GM12891 (cell line): ENCODE measurements around the gene KIF27. TPM values are rescaled to one million over a fixed set of nuclear protein-coding genes. Genes with fewer than 3 reads are reported as not detected.
A peak's percentile ranks its signal among the peaks of the same experiment; 100 is the strongest.

ENCODE experiments used
- DNase-seq: peaks from one replicate; pipeline ENCODE4 v3.0.0; 2011; ENCODE audit warnings: low spot score; ENCODE audit not compliant: insufficient read length
- FAIRE-seq: peaks from 2 replicates; lab custom pipeline; 2011; peaks lifted over from hg19 to GRCh38; lab: Jason Lieb, UNC
- PAX5 ChIP-seq: IDR thresholded peaks from 2 replicates; pipeline ENCODE4 v1.6.1; 2011; ENCODE audit warnings: low read length, moderate library complexity, mild to moderate bottlenecking; ENCODE audit not compliant: insufficient read depth, severe bottlenecking
- POLR2A ChIP-seq: IDR thresholded peaks from 2 replicates; pipeline ENCODE4 v1.6.1; 2011; ENCODE audit warnings: low read depth, low read length, control low read depth
- POLR2AphosphoS5 ChIP-seq: IDR thresholded peaks from 2 replicates; pipeline ENCODE4 v1.6.1; 2011; ENCODE audit warnings: low read depth, low read length, control low read depth
- POU2F2 ChIP-seq: IDR thresholded peaks from 2 replicates; pipeline ENCODE4 v1.6.1; 2011; ENCODE audit warnings: low read depth, mild to moderate bottlenecking, control low read depth, low read length, moderate library complexity
- SPI1 ChIP-seq: IDR thresholded peaks from 2 replicates; pipeline ENCODE4 v1.6.1; 2011; ENCODE audit warnings: low read depth, low read length, control low read depth
- TAF1 ChIP-seq: IDR thresholded peaks from 2 replicates; pipeline ENCODE4 v1.6.1; 2011; ENCODE audit warnings: low read depth, low read length, control low read depth
- polyA plus RNA-seq: library from polyadenylated mRNA; unstranded; fragments of >200 nt; gene quantifications from one replicate; pipeline ENCODE4 v1.2.1, GENCODE V29; 2012; ENCODE audit warnings: low read depth, missing spikeins, inconsistent platforms; ENCODE audit not compliant: missing spikeins

The KIF27 gene
- 0.86 TPM for polyA plus RNA-seq

- TF ChIP-seq SPI1 (peak; percentile 19; the same call in 1 of the 2 replicates), PAX5 (peak; percentile 48), TAF1 (peak; percentile 72; the same call in 1 of the 2 replicates), POU2F2 (peak; percentile 91), POLR2A (peak; percentile 95), POLR2AphosphoS5 (peak; percentile 98)
- FAIRE-seq, result peak; percentile 94
- peak; percentile 78 for DNase-seq
These were observed at the start of gene KIF27 for GRCh38 chr9:83920927-83921707. KIF27 (minus strand) TSS chr9:83921432; CDS start chr9:83915591, 5,841 bp downstream.

- FAIRE-seq, result peak; percentile 48
- TF ChIP-seq POU2F2 (no peak), TAF1 (no peak), PAX5 (no peak), POLR2AphosphoS5 (no peak), SPI1 (no peak), POLR2A (no peak)
- no peak for DNase-seq
These were observed 48.4 kb upstream of the KIF27 start for GRCh38 chr9:83969602-83970001.

DNA sequence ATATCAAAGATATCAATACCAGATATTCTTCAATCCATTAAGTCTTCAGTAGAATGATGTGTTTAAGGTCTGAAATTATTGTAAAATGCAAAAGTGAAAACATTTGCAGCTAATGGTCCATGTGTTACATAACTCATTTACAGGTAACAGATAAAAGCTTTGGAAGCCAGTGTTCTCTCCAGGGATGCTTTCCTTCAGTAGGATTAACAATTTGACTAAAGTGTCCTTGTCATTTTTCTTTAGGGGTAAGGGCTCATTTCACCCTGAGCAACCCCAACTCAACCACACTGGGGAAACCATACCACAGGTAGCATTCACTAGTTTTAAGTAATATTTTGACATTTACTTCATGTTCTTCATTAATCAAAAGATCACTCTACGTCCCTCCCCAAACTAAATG is 45.8 kb upstream of the KIF27 start:
- TF ChIP-seq POLR2A (peak; percentile 48; the same call in 1 of the 2 replicates), POLR2AphosphoS5 (0 out of 2 replicates have a peak, but pooled peaks have one; percentile 9), PAX5 (no peak), POU2F2 (no peak), TAF1 (no peak)
- FAIRE-seq (no peak), DNase-seq (no peak)

- DNase-seq (no peak), FAIRE-seq (no peak)
- TF ChIP-seq POU2F2 (no peak; the same call in 1 of the 2 replicates), TAF1 (no peak), POLR2A (no peak; the same call in 1 of the 2 replicates), POLR2AphosphoS5 (peak; percentile 6; the same call in 1 of the 2 replicates)
These were observed 45.0 kb upstream of the KIF27 start for GRCh38 chr9:83966209-83966582.

DNA sequence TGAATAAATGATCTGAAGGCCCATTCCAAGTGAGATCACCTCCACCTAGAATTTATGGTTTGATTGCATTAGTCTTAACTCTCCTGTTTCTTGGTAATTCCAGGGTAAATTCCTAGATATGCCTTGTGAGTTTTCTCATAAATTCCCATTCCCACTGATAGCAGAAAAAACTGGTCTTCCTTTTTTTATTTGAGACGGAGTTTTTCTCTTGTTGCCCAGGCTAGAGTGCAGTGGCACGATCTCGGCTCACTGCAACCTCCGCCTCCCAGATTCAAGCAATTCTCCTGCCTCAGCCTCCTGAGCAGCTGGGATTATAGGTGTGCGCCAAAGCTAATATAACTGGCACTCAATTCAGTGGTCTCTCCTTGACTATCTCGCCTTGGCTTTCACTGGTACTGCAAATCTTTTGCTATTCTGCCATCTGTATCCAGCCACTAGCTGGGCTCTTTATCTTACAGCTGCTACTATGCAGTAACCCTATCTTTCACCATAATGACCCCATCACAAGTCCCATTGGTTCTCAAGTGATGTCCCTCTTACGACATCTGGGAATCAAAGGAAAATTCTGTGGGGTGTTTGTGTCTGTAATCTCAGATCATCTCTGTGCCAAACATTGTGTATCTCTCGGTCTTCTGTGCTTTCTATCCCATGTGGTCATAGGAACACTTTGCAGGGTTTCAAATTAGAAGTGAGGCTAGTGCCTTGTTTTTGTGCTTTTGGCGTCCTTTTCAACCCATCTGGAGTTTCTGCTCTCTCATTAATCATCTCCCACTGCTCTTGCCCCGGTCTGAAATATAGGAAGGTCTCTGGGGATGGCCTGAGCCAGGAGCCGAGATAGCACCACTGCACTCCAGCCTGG is 44.3 kb upstream of the KIF27 start:
- FAIRE-seq (no peak), DNase-seq (no peak)
- TF ChIP-seq POLR2A (peak; percentile 50), POLR2AphosphoS5 (peak; percentile 83), POU2F2 (no peak)

DNA sequence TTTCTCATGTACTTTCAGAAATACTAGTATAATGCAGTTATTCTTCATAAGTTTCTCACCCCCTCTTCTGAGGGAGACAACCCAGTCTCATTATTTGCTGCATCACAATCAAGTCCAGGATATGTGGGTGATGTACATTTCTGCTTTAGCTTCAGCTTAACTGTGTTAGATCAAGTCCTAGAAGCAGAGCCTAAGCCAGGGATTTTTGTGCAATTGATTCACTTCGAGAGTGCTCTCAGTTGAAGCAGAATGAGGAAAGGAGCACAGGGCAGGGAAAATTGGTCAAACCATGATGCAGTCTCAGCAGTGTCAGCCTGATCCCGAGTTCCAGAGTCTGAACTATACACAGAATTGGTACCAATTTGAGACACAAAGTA is 43.7 kb upstream of the KIF27 start:
- TF ChIP-seq POU2F2 (0 out of 2 replicates have a peak, but pooled peaks have one; percentile 21), PAX5 (no peak), TAF1 (no peak)
- FAIRE-seq, result no peak
- no peak for DNase-seq

DNA sequence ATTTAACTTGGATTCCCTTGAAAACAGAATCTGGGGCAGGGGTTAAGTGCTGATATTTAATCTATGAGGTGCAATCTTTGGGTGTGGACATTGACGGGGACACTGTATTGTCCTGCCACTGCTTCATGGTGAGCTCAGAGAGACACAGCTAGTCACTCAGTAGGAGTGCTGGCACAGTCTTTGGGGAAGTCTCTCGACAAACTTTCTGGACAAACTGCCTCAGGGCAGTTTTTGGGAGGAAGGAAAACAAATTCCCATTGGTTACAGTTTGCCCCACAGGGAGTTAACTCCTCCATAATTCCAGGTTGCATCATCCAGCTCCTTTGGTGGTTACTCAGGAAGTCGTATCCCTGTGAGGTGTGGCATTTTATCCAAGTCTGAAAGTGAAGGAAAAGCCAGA is 40.9 kb upstream of the KIF27 start:
- DNase-seq, result no peak
- no peak for FAIRE-seq
- TF ChIP-seq POLR2A (no peak), PAX5 (no peak), POLR2AphosphoS5 (no peak), SPI1 (no peak), POU2F2 (no peak), TAF1 (no peak)

- DNase-seq, result no peak
- TF ChIP-seq PAX5 (no peak), POLR2AphosphoS5 (no peak), SPI1 (no peak), POU2F2 (no peak), TAF1 (no peak), POLR2A (no peak)
- FAIRE-seq, result no peak
These were observed 39.8 kb upstream of the KIF27 start for GRCh38 chr9:83960991-83961390.

GRCh38 chr9:83959061-83959460 is 37.8 kb upstream of the KIF27 start:
- no peak for DNase-seq

More at GRCh38 chr9:83959061-83959460, 37.8 kb upstream of the KIF27 start:
- FAIRE-seq, result no peak
- no peak for TF ChIP-seq POU2F2
- no peak for TF ChIP-seq SPI1
- no peak for TF ChIP-seq PAX5
- no peak for TF ChIP-seq POLR2AphosphoS5
- TF ChIP-seq TAF1, result no peak
- no peak for TF ChIP-seq POLR2A
